H1 (cell line): ENCODE data around the gene TCF4. TPM values are rescaled to one million over a fixed set of nuclear protein-coding genes. Genes with fewer than 3 reads are reported as not detected.

Experiments used
- BRCA1 ChIP-seq: IDR thresholded peaks from 2 replicates; pipeline ENCODE4 v1.6.1; 2012; ENCODE audit warnings: low read depth, low read length, improper control_type of control experiment
- CEBPB ChIP-seq: IDR thresholded peaks from 2 replicates; pipeline ENCODE4 v1.6.1; 2012; ENCODE audit warnings: low read depth, low read length
- EGR1 ChIP-seq: IDR thresholded peaks from 2 replicates; pipeline ENCODE4 v1.6.1; 2011; ENCODE audit warnings: low read depth, low read length, borderline replicate concordance
- EP300 ChIP-seq, 2 experiments: IDR thresholded peaks; 1 replicate in 1 of 2; 2 replicates in 1 of 2; pipeline ENCODE4 v1.6.1; 2011 to 2012; ENCODE audit warnings: low read depth in 2 of 2, low read length in 2 of 2, mild to moderate bottlenecking in 2 of 2, borderline replicate concordance in 1 of 2, inconsistent platforms in 1 of 2, moderate library complexity in 1 of 2
- GABPA ChIP-seq: IDR thresholded peaks from 2 replicates; pipeline ENCODE4 v1.6.1; 2011; ENCODE audit warnings: mild to moderate bottlenecking, low read length, moderate library complexity, borderline replicate concordance; ENCODE audit not compliant: insufficient read depth
- KDM1A ChIP-seq: fragments of 200-600, 300-600 bp; sonication (generic); IDR thresholded peaks from 2 replicates; pipeline ENCODE4 v1.7.1; 2016; ENCODE audit warnings: mild to moderate bottlenecking, low read length, borderline replicate concordance
- NANOG ChIP-seq: IDR thresholded peaks from 2 replicates; pipeline ENCODE4 v1.6.1; 2011; ENCODE audit warnings: low read length, low read depth, mild to moderate bottlenecking, inconsistent platforms; ENCODE audit not compliant: insufficient read depth, poor library complexity, severe bottlenecking
- SIRT6 ChIP-seq: IDR thresholded peaks from one replicate; pipeline ENCODE4 v1.7.1; 2012; ENCODE audit warnings: low read length, inconsistent platforms
- TCF12 ChIP-seq: IDR thresholded peaks from 2 replicates; pipeline ENCODE4 v1.6.1; 2011; ENCODE audit warnings: low read depth, mild to moderate bottlenecking, low read length
- TEAD4 ChIP-seq: IDR thresholded peaks from 2 replicates; pipeline ENCODE4 v1.6.1; 2012; ENCODE audit warnings: low read depth, low read length, inconsistent platforms, mixed read lengths
- polyA plus RNA-seq, 7 experiments: library from polyadenylated mRNA; depleted of rRNA in 3 of 7; stranded (reverse) in 5 of 7; unstranded in 2 of 7; fragments of >200 nt in 5 of 7; fragments of 200-250 nt in 2 of 7; gene quantifications; 1 replicate in 5 of 7; 2 replicates in 1 of 7; 4 replicates in 1 of 7; pipeline versions ENCODE4 v1.2.1 to v1.2.3, GENCODE V29; 2011 to 2013; ENCODE audit warnings: missing spikeins in 2 of 7, mixed read lengths in 2 of 7
- total RNA-seq: library from RNA; stranded (reverse); fragmentation: NEBNext Ultra II Directional; extraction: Animal tissue kit (Norgen Biotek cat#: 25700); gene quantifications from 2 replicates; pipeline ENCODE4 v1.2.1, GENCODE V29; 2021
- TF ChIP-seq, protein P1 (sequence below): IDR thresholded peaks from 2 replicates; pipeline ENCODE4 v1.6.1; 2012; ENCODE audit warnings: inconsistent platforms

Gene TCF4
- total and polyA plus RNA-seq, 2 of the 8 experiments (the other 6 are each of a cell fraction or from before 2014, with no cell fraction given), result 59.3 to 118 TPM

DNA sequence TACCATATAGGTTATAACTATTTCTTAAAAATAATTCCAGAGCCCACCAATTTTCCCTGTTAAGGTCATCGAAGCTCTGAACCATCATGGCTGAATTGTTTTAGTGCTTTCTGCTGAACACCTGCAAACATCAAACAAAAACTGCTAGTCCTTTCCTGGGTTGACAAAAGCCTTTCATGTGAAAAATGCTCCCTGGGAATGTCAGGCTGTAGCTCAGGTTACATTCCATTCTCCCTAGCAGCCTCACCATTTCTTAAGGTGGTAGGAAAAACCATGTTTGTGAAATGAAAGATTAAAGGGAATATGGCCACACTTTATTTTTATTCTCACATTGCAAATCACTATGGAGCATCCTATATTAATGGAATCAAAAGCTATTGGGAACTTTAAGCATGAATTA lies 5.7 kb downstream of the TCF4 start (continued):
- no peak for TF ChIP-seq GABPA
- TF ChIP-seq TCF12, result peak; percentile 97
- TF ChIP-seq EGR1, result no peak
- TF ChIP-seq EP300 (IDR thresholded peaks at IDR 0.05; ENCODE audit: borderline replicate concordance in 1 of 2, low read depth in 2 of 2, low read length in 2 of 2), result peak in 1 of 2 experiments; percentile 81; a peak in 1 of 3 replicates
- TF ChIP-seq CEBPB, result no peak
- TF ChIP-seq SIRT6, result no peak
- peak; percentile 50 for TF ChIP-seq NANOG
- TF ChIP-seq, protein P1, sequence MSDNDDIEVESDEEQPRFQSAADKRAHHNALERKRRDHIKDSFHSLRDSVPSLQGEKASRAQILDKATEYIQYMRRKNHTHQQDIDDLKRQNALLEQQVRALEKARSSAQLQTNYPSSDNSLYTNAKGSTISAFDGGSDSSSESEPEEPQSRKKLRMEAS, result no peak
- no peak for TF ChIP-seq BRCA1
- TF ChIP-seq KDM1A, result no peak
- peak; percentile 97 for TF ChIP-seq TEAD4
